ENCODE measurements around the gene KLHL29. TPM values are rescaled to one million over a fixed set of nuclear protein-coding genes. Genes with fewer than 3 reads are reported as not detected.

The KLHL29 gene
- total RNA-seq, 1 experiment from 2014 or later = 16.7 TPM

- no peak overlapping the region for H3K4me3 ChIP-seq (replicated peaks in 1 of 2; ENCODE audit: low read depth in 1 of 2, low read length in 2 of 2)
- ChIA-PET POLR2A (no interaction called here), CTCF (no interaction called here), RAD21 (ENCODE audit: low non-redundant PET in 1 of 2, low total read pairs in 2 of 2, uncharacterized antibody in 2 of 2, unreplicated experiment in 2 of 2) (no interaction called here)
- no peaks in the 10 kb centered on the region for H3K9me2 ChIP-seq (ENCODE audit: insufficient read depth)
- H3K4me2 ChIP-seq (ENCODE audit: low read length) = no peak overlapping the region
- no peaks in the 10 kb centered on the region for H4K20me1 ChIP-seq (ENCODE audit: insufficient read depth)
- H2AFZ ChIP-seq (ENCODE audit: low read depth, low read length, poor library complexity, severe bottlenecking) = no peak overlapping the region
- no peak overlapping the region for H3K9ac ChIP-seq (ENCODE audit: low read length)
- no peaks in the 10 kb centered on the region for H3K27me3 ChIP-seq (ENCODE audit: insufficient read depth, low read length)
- TF ChIP-seq YY1 (IDR thresholded peaks at IDR 0.05; ENCODE audit: extremely low read depth, insufficient replicate concordance, low read depth, low read length) (no peak), TCF7L2 (IDR thresholded peaks at IDR 0.05; ENCODE audit: borderline replicate concordance, extremely low read depth, insufficient read depth, insufficient read length) (no peak), POLR2A (IDR thresholded peaks at IDR 0.05; ENCODE audit: borderline replicate concordance, extremely low read depth, insufficient read depth, insufficient read length) (no peak), ATF3 (IDR thresholded peaks at IDR 0.05) (no peak), ZBTB33 (IDR thresholded peaks at IDR 0.05; ENCODE audit: extremely low read depth, insufficient replicate concordance, low read length) (no peak), RAD21 (IDR thresholded peaks at IDR 0.05; ENCODE audit: low read depth) (no peak), POLR2AphosphoS5 (IDR thresholded peaks at IDR 0.05; ENCODE audit: low read depth, low read length) (no peak), SRF (IDR thresholded peaks at IDR 0.05; ENCODE audit: low read depth) (no peak), SP1 (IDR thresholded peaks at IDR 0.05; ENCODE audit: low read depth) (no peak), JUND (IDR thresholded peaks at IDR 0.05) (no peak), EGR1 (IDR thresholded peaks at IDR 0.05; ENCODE audit: low read depth) (no peak), REST (IDR thresholded peaks at IDR 0.05; ENCODE audit: low read depth) (no peak)
- no peaks in the 10 kb centered on the region for H3K9me3 ChIP-seq (ENCODE audit: control insufficient read depth in 1 of 2, insufficient read depth in 1 of 2, low read depth in 1 of 2, low read length in 2 of 2)
- BruUV-seq (replicated peaks) = no TSS peak
- intact Hi-C loops (cut with micrococcal nuclease) = no loop called here
- ATAC-seq (no peak), DNase-seq (ENCODE audit: low read depth, low spot score) (no peak)
- no peaks in the 10 kb centered on the region for H3K36me3 ChIP-seq (ENCODE audit: control insufficient read depth in 1 of 2, insufficient read depth in 2 of 2, low read length in 2 of 2)
- H3K4me1 ChIP-seq (ENCODE audit: control insufficient read depth in 1 of 2, insufficient read depth in 2 of 2, low read length in 2 of 2) = peaks cover 0 to 12% of the 10 kb centered on the region in 2 experiments; a peak in 2 of 4 replicates
- H3K79me2 ChIP-seq (ENCODE audit: insufficient read depth, low read length) = peaks cover 11% of the 10 kb centered on the region; the same call in 1 of the 2 replicates
- no peak overlapping the region for H3K27ac ChIP-seq (ENCODE audit: low read depth, low read length)
Observed at GRCh38 chr2:23423062-23423872, 38.3 kb downstream of the KLHL29 start.
